Measurements from ENCODE around the gene LCN6. TPM values are rescaled to one million over a fixed set of nuclear protein-coding genes. Genes with fewer than 3 reads are reported as not detected.

Gene LCN6
- total and polyA plus RNA-seq, 10 of the 15 experiments (the other 5 are each of a cell fraction or from before 2014, with no cell fraction given) = not detected

GRCh38 chr9:136784249-136784996, 36.1 kb upstream of the LCN6 start:
- ChIA-PET RAD21 (ENCODE audit: unreplicated experiment) (interaction anchor here (0.6 to 1.0 kb wide), 4 partner anchors 18 to 251 kb away, joined by 3 to 4 read pairs (median 3); partner anchors contain the start of gene LCN15), CTCF (interaction anchor here (0.7 to 13.1 kb wide), 7 partner anchors 15 to 283 kb away, joined by 3 to 163 read pairs (median 5); partner anchors contain the start of gene NPDC1), SMC1A (ENCODE audit: uncharacterized antibody, unreplicated experiment) (interaction anchor here (0.7 to 0.9 kb wide), 2 partner anchors 18 to 54 kb away, joined by 3 to 4 read pairs; no protein-coding TSS in a partner anchor), POLR2A (no interaction called here)
- Histone ChIP-seq H3K9ac (ENCODE audit: control insufficient read depth, insufficient read depth, low read length) (no peak overlapping the region), H3K4me2 (ENCODE audit: control insufficient read depth, insufficient read depth) (no peak overlapping the region), H3K4me1 (ENCODE audit: control insufficient read depth, insufficient read depth, low read length) (peaks cover 3% of the 10 kb centered on the region), H3K27ac (ENCODE audit: control insufficient read depth, insufficient read depth) (no peak overlapping the region), H3K9me3 (replicated peaks; ENCODE audit: control insufficient read depth, insufficient read depth, low read length) (no peaks in the 10 kb centered on the region), H3K27me3 (replicated peaks in 1 of 2; ENCODE audit: control insufficient read depth in 2 of 2, insufficient read depth in 2 of 2, low read length in 1 of 2) (peaks cover 0 to 1% of the 10 kb centered on the region in 2 experiments; a peak in 1 of 4 replicates), H4K20me1 (ENCODE audit: control insufficient read depth, insufficient read depth) (no peaks in the 10 kb centered on the region), H3K36me3 (ENCODE audit: control insufficient read depth in 2 of 2, insufficient read depth in 2 of 2, low read length in 1 of 2) (no peaks in the 10 kb centered on the region), H2AFZ (ENCODE audit: control insufficient read depth, low read depth, low read length) (no peak overlapping the region), H3K79me2 (ENCODE audit: control insufficient read depth, insufficient read depth, low read length) (no peaks in the 10 kb centered on the region), H3K4me3 (no peak overlapping the region)
- no TSS peak for BruUV-seq (replicated peaks)
- in situ Hi-C loops (cut with MboI) (no loop called here), intact Hi-C loops (cut with micrococcal nuclease; ENCODE audit: unreplicated experiment) (no loop called here)
- peak; percentile 65 for ATAC-seq
- WGBS (ENCODE audit: insufficient coverage, insufficient replicate concordance, low lambda C conversion rate, missing lambda C conversion rate) = 27% methylated on average over 9 of the region's 9 CpGs
- DNase-seq (ENCODE audit: low read depth, low spot score) = no peak
- FAIRE-seq = peak; percentile 54
- TF ChIP-seq BCL11A (IDR thresholded peaks at IDR 0.05; ENCODE audit: low read depth, low read length) (no peak), YY1 (IDR thresholded peaks at IDR 0.05; ENCODE audit: low read depth, low read length) (0 out of 2 replicates have a peak, but pooled peaks have one; percentile 43), RAD21 (IDR thresholded peaks at IDR 0.05; ENCODE audit: insufficient read depth, low read depth, low read length) (0 out of 2 replicates have a peak, but pooled peaks have one; percentile 8), SMC3 (IDR thresholded peaks at IDR 0.05; ENCODE audit: borderline replicate concordance, low read length) (peak; percentile 41; the same call in 1 of the 2 replicates), ZSCAN29 (IDR thresholded peaks at IDR 0.05) (no peak)
- TF ChIP-seq, protein P1, sequence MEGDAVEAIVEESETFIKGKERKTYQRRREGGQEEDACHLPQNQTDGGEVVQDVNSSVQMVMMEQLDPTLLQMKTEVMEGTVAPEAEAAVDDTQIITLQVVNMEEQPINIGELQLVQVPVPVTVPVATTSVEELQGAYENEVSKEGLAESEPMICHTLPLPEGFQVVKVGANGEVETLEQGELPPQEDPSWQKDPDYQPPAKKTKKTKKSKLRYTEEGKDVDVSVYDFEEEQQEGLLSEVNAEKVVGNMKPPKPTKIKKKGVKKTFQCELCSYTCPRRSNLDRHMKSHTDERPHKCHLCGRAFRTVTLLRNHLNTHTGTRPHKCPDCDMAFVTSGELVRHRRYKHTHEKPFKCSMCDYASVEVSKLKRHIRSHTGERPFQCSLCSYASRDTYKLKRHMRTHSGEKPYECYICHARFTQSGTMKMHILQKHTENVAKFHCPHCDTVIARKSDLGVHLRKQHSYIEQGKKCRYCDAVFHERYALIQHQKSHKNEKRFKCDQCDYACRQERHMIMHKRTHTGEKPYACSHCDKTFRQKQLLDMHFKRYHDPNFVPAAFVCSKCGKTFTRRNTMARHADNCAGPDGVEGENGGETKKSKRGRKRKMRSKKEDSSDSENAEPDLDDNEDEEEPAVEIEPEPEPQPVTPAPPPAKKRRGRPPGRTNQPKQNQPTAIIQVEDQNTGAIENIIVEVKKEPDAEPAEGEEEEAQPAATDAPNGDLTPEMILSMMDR (IDR thresholded peaks at IDR 0.05 in 2 of 3, conservative IDR thresholded peaks at IDR 0.05 in 1 of 3; ENCODE audit: control insufficient read depth in 2 of 3, extremely low read depth in 1 of 3, insufficient read depth in 1 of 3, low read depth in 3 of 3, low read length in 3 of 3) = peak; percentile 22 to 32 (median 27); a peak in 3 of 6 replicates
